ENCODE measurements around the gene FGFBP3. TPM values are rescaled to one million over a fixed set of nuclear protein-coding genes. Genes with fewer than 3 reads are reported as not detected.

The FGFBP3 gene
- total RNA-seq, 1 donor, result 0.72 TPM

DNA sequence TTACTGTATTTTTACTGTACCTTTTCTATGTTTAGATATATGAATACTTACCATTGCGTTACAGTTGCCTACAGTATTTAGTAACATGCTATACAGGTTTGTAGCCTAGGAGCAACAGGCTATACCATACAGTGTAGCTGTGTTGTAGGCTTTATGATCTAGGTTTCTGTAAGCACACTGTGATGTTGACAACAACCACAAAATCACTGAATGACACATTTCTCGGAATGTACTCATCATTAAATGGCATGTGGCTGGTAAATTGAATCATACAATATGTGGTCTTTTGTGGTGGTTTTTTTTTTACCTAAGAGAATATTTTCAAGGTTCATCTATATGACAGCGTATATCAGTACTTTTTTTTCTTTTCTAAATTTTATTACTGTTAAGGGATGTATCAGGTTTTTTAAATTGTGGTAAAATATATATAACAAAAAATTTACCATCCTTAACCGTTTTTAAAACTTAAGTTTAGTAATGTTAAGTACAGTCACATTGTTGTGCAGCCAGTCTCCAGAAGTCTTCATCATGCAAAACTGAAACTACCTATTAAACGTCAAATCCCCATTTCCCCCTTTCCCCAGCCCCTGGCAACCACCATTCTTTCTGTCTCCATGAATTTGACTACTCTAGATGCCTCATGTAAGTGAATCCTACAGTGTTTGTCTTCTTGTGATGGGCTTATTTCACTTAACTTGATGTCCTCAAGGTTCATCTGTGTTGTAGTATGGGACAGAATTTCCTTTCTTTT, 35.8 kb upstream of the FGFBP3 start:
- Histone ChIP-seq H3K4me2 (ENCODE audit: insufficient read depth, low read length) (no peak overlapping the region), H3K4me3 (ENCODE audit: insufficient read depth, low read length) (no peak overlapping the region), H3K79me2 (ENCODE audit: insufficient read depth, low read length) (peaks cover 41% of the 10 kb centered on the region), H3K9me3 (ENCODE audit: low read depth, low read length) (no peaks in the 10 kb centered on the region), H2AFZ (ENCODE audit: low read length) (no peak overlapping the region), H3K4me1 (ENCODE audit: insufficient read depth, low read length) (peaks cover 9% of the 10 kb centered on the region), H3K27me3 (ENCODE audit: insufficient read depth, low read length) (no peaks in the 10 kb centered on the region), H4K20me1 (ENCODE audit: insufficient read depth, low read length) (peaks cover 11% of the 10 kb centered on the region), H3K27ac (ENCODE audit: low read depth, low read length) (peak overlapping the region; percentile 67), H3K36me3 (ENCODE audit: insufficient read depth, low read length) (peaks cover 23% of the 10 kb centered on the region)
- no peak for DNase-seq (ENCODE audit: insufficient read length, low spot score, missing footprints)
- no peak for TF ChIP-seq CTCF (IDR thresholded peaks at IDR 0.05; ENCODE audit: extremely low read depth, low read depth, low read length)

DNA sequence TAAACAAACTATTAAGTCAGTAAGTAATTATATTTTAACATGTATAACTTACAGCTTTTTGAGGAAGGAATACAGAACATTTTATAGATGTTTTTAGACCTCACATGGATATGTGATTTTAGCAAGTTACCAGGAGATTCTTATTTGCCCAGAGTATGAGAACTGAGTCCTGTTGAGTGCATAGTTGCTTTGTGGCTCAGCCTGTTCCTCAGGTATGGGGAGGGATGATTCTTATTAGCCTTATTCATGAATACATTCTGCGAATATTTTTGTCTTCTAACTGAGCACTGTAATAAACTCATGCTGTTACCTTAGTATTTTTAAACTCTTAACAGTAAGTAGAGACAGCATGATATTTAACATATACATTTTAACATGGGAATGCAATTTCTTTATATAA, 32.1 kb upstream of the FGFBP3 start:
- no peak overlapping the region for H3K4me2 ChIP-seq (ENCODE audit: insufficient read depth, low read length)
- TF ChIP-seq CTCF (IDR thresholded peaks at IDR 0.05; ENCODE audit: extremely low read depth, low read depth, low read length), result no peak
- H2AFZ ChIP-seq (ENCODE audit: low read length), result no peak overlapping the region
- no peak overlapping the region for H3K27ac ChIP-seq (ENCODE audit: low read depth, low read length)
- H4K20me1 ChIP-seq (ENCODE audit: insufficient read depth, low read length), result peaks cover 15% of the 10 kb centered on the region
- no peak overlapping the region for H3K4me3 ChIP-seq (ENCODE audit: insufficient read depth, low read length)
- H3K79me2 ChIP-seq (ENCODE audit: insufficient read depth, low read length), result peaks cover 55% of the 10 kb centered on the region
- no peak for DNase-seq (ENCODE audit: insufficient read length, low spot score, missing footprints)
- peaks cover 22% of the 10 kb centered on the region for H3K36me3 ChIP-seq (ENCODE audit: insufficient read depth, low read length)
- no peaks in the 10 kb centered on the region for H3K9me3 ChIP-seq (ENCODE audit: low read depth, low read length)
- peaks cover 9% of the 10 kb centered on the region for H3K4me1 ChIP-seq (ENCODE audit: insufficient read depth, low read length)
- H3K27me3 ChIP-seq (ENCODE audit: insufficient read depth, low read length), result no peaks in the 10 kb centered on the region

DNA sequence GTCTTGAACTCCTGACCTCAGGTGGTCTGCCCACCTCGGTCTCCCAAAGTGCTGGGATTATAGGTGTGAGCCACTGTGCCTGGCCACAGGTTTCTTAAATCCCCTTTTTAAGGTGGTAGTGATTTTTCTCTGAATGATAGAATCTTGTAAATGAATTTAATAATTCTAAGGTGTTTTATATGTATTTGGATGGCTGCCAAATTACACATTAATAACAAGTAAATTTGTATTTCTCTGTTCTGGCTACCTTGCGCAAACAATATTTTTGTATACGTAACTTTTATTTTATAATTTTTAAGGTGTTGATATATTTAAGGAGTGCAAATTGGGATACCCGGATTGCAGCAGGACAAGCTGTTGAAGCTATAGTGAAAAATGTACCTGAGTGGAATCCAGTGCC, 30.4 kb upstream of the FGFBP3 start:
- DNase-seq (ENCODE audit: insufficient read length, low spot score, missing footprints), result no peak
- Histone ChIP-seq H3K79me2 (ENCODE audit: insufficient read depth, low read length) (peaks cover 61% of the 10 kb centered on the region), H3K27me3 (ENCODE audit: insufficient read depth, low read length) (no peaks in the 10 kb centered on the region), H4K20me1 (ENCODE audit: insufficient read depth, low read length) (peaks cover 11% of the 10 kb centered on the region), H3K9me3 (ENCODE audit: low read depth, low read length) (no peaks in the 10 kb centered on the region), H3K4me3 (ENCODE audit: insufficient read depth, low read length) (no peak overlapping the region), H3K4me1 (ENCODE audit: insufficient read depth, low read length) (peaks cover 4% of the 10 kb centered on the region), H3K4me2 (ENCODE audit: insufficient read depth, low read length) (no peak overlapping the region), H3K36me3 (ENCODE audit: insufficient read depth, low read length) (peaks cover 22% of the 10 kb centered on the region), H3K27ac (ENCODE audit: low read depth, low read length) (no peak overlapping the region), H2AFZ (ENCODE audit: low read length) (no peak overlapping the region)
- no peak for TF ChIP-seq CTCF (IDR thresholded peaks at IDR 0.05; ENCODE audit: extremely low read depth, low read depth, low read length)

GRCh38 chr10:91935886-91936285, 26.6 kb upstream of the FGFBP3 start:
- no peak for DNase-seq (ENCODE audit: insufficient read length, low spot score, missing footprints)
- H3K4me3 ChIP-seq (ENCODE audit: insufficient read depth, low read length), result no peak overlapping the region
- no peak overlapping the region for H2AFZ ChIP-seq (ENCODE audit: low read length)
- peaks cover 91% of the 10 kb centered on the region for H3K79me2 ChIP-seq (ENCODE audit: insufficient read depth, low read length)
- H3K4me2 ChIP-seq (ENCODE audit: insufficient read depth, low read length), result no peak overlapping the region
- no peak for TF ChIP-seq CTCF (IDR thresholded peaks at IDR 0.05; ENCODE audit: extremely low read depth, low read depth, low read length)
- peaks cover 29% of the 10 kb centered on the region for H4K20me1 ChIP-seq (ENCODE audit: insufficient read depth, low read length)
- H3K9me3 ChIP-seq (ENCODE audit: low read depth, low read length), result no peaks in the 10 kb centered on the region
- no peak overlapping the region for H3K27ac ChIP-seq (ENCODE audit: low read depth, low read length)
- no peaks in the 10 kb centered on the region for H3K27me3 ChIP-seq (ENCODE audit: insufficient read depth, low read length)
- H3K4me1 ChIP-seq (ENCODE audit: insufficient read depth, low read length), result no peaks in the 10 kb centered on the region
- H3K36me3 ChIP-seq (ENCODE audit: insufficient read depth, low read length), result peaks cover 20% of the 10 kb centered on the region
